SK-N-SH treated with all-trans-retinoic acid at 6 μM for 48 hours (cell line): ENCODE results near the gene USB1.

ENCODE experiments used
- ATAC-seq: fragments of 200-7000 bp; cut with Tn5 transposase; 3 replicates; pipeline ENCODE4 v1.9.1; 2020; ENCODE audit warnings: mild to moderate bottlenecking, moderate library complexity
- ARNTL ChIP-seq: fragments of 450-650 bp; formaldehyde crosslinking; IDR thresholded peaks from 2 replicates; pipeline ENCODE4 v1.5.0; 2020; ENCODE audit warnings: low read depth, mild to moderate bottlenecking, moderate library complexity, borderline replicate concordance
- BACH2 ChIP-seq: fragments of 250-450 bp; sonication (Bioruptor Pico); IDR thresholded peaks from 2 replicates; pipeline ENCODE4 v1.9.0; 2021; ENCODE audit warnings: mild to moderate bottlenecking, borderline replicate concordance
- CREB5 ChIP-seq: fragments of 250-450 bp; sonication (Bioruptor Pico); IDR thresholded peaks from 2 replicates; pipeline ENCODE4 v1.5.1; 2020; ENCODE audit warnings: low read depth, mild to moderate bottlenecking, moderate library complexity
- CSDC2 ChIP-seq: fragments of 250-450 bp; sonication (Bioruptor Pico); IDR thresholded peaks from 2 replicates; pipeline ENCODE4 v1.5.0; 2020; ENCODE audit warnings: mild to moderate bottlenecking, moderate library complexity
- CSRNP3 ChIP-seq: fragments of 250-450 bp; sonication (Bioruptor Pico); IDR thresholded peaks from 2 replicates; pipeline ENCODE4 v1.5.1; 2021; ENCODE audit warnings: mild to moderate bottlenecking, moderate library complexity
- ESRRG ChIP-seq: fragments of 250-450 bp; sonication (Bioruptor Pico); IDR thresholded peaks from 2 replicates; pipeline ENCODE4 v1.6.1; 2021; ENCODE audit warnings: mild to moderate bottlenecking
- GLIS3 ChIP-seq: fragments of 250-450 bp; sonication (Bioruptor Pico); IDR thresholded peaks from 2 replicates; pipeline ENCODE4 v1.5.0; 2020; ENCODE audit warnings: mild to moderate bottlenecking, moderate library complexity
- ISL1 ChIP-seq: fragments of 250-450 bp; sonication (Bioruptor Pico); IDR thresholded peaks from 2 replicates; pipeline ENCODE4 v2.1.2; 2022; ENCODE audit warnings: mild to moderate bottlenecking, moderate library complexity
- OSR1 ChIP-seq: fragments of 250-450 bp; sonication (Bioruptor Pico); IDR thresholded peaks from 2 replicates; pipeline ENCODE4 v1.8.0; 2022; ENCODE audit warnings: moderate library complexity, mild to moderate bottlenecking, inconsistent platforms
- PATZ1 ChIP-seq: fragments of 250-450 bp; sonication (Bioruptor Pico); IDR thresholded peaks from 2 replicates; pipeline ENCODE4 v1.8.0; 2020; ENCODE audit warnings: mild to moderate bottlenecking, moderate library complexity, borderline replicate concordance
- POU6F1 ChIP-seq: fragments of 250-450 bp; sonication (Bioruptor Pico); IDR thresholded peaks from 2 replicates; pipeline ENCODE4 v1.8.0; 2021; ENCODE audit warnings: low read depth, mild to moderate bottlenecking, moderate library complexity, borderline replicate concordance
- PPARA ChIP-seq: fragments of 250-450 bp; sonication (Bioruptor Pico); IDR thresholded peaks from 2 replicates; pipeline ENCODE4 v1.5.0; 2020; ENCODE audit warnings: mild to moderate bottlenecking, borderline replicate concordance
- RARB ChIP-seq: fragments of 250-450 bp; sonication (Bioruptor Pico); IDR thresholded peaks from 2 replicates; pipeline ENCODE4 v1.8.0; 2021; ENCODE audit warnings: mild to moderate bottlenecking, moderate library complexity
- SNAI2 ChIP-seq: fragments of 250-450 bp; sonication (Bioruptor Pico); IDR thresholded peaks from 2 replicates; pipeline ENCODE4 v1.5.0; 2020; ENCODE audit warnings: mild to moderate bottlenecking, moderate library complexity
- TCF4 ChIP-seq: fragments of 250-450 bp; sonication (Bioruptor Pico); IDR thresholded peaks from 2 replicates; pipeline ENCODE4 v1.8.0; 2021; ENCODE audit warnings: mild to moderate bottlenecking, moderate library complexity, borderline replicate concordance
- TSHZ2 ChIP-seq: fragments of 250-450 bp; sonication (Bioruptor Pico); IDR thresholded peaks from 2 replicates; pipeline ENCODE4 v1.5.0; 2020; ENCODE audit warnings: mild to moderate bottlenecking, moderate library complexity
- ZC3H10 ChIP-seq: fragments of 250-450 bp; sonication (Bioruptor Pico); IDR thresholded peaks from 2 replicates; pipeline ENCODE4 v1.5.1; 2021; ENCODE audit warnings: mild to moderate bottlenecking, moderate library complexity
- ZFP3 ChIP-seq: fragments of 250-450 bp; sonication (Bioruptor Pico); IDR thresholded peaks from 2 replicates; pipeline ENCODE4 v1.5.0; 2020; ENCODE audit warnings: mild to moderate bottlenecking, moderate library complexity
- ZFP30 ChIP-seq: fragments of 450-650 bp; formaldehyde crosslinking; IDR thresholded peaks from 2 replicates; pipeline ENCODE4 v1.5.0; 2022; ENCODE audit warnings: mild to moderate bottlenecking, moderate library complexity
- ZNF70 ChIP-seq: fragments of 450-650 bp; formaldehyde crosslinking; IDR thresholded peaks from 2 replicates; pipeline ENCODE4 v1.5.0; 2020; ENCODE audit warnings: mild to moderate bottlenecking, moderate library complexity
- ZNF8 ChIP-seq: fragments of 450-650 bp; formaldehyde crosslinking; IDR thresholded peaks from 2 replicates; pipeline ENCODE4 v1.5.0; 2020; ENCODE audit warnings: mild to moderate bottlenecking, moderate library complexity

Gene USB1

GRCh38 chr16:57958544-57958943 lies 42.7 kb upstream of the USB1 start:
- TF ChIP-seq TCF4 (CRISPR knock-in tag) (no peak), CREB5 (CRISPR knock-in tag) (no peak), RARB (CRISPR knock-in tag) (no peak), ZC3H10 (no peak), POU6F1 (CRISPR knock-in tag) (no peak), CSRNP3 (no peak), ZFP30 (CRISPR knock-in tag) (no peak), PATZ1 (CRISPR knock-in tag) (no peak), SNAI2 (CRISPR knock-in tag) (no peak), ZNF70 (CRISPR knock-in tag) (no peak), ZNF8 (no peak), CSDC2 (no peak), GLIS3 (CRISPR knock-in tag) (no peak), TSHZ2 (CRISPR knock-in tag) (no peak), ESRRG (CRISPR knock-in tag) (no peak), PPARA (CRISPR knock-in tag) (no peak)
- no peak for ATAC-seq

- ATAC-seq = no peak
- no peak for TF ChIP-seq PATZ1 (CRISPR knock-in tag)
- no peak for TF ChIP-seq ZNF70 (CRISPR knock-in tag)
- no peak for TF ChIP-seq CSRNP3
- TF ChIP-seq ZFP30 (CRISPR knock-in tag) = no peak
- TF ChIP-seq ZFP3 (CRISPR knock-in tag) = no peak
- no peak for TF ChIP-seq ISL1
- no peak for TF ChIP-seq CSDC2
- no peak for TF ChIP-seq ZC3H10
- TF ChIP-seq OSR1 = no peak
- no peak for TF ChIP-seq CREB5 (CRISPR knock-in tag)
- no peak for TF ChIP-seq PPARA (CRISPR knock-in tag)
- no peak for TF ChIP-seq RARB (CRISPR knock-in tag)
- no peak for TF ChIP-seq POU6F1 (CRISPR knock-in tag)
- no peak for TF ChIP-seq BACH2 (CRISPR knock-in tag)
- TF ChIP-seq ARNTL = no peak
Observed at GRCh38 chr16:57959121-57959520, 42.1 kb upstream of the USB1 start.
